Measurements from ENCODE around the gene CDKN3.

Gene CDKN3, protein sequence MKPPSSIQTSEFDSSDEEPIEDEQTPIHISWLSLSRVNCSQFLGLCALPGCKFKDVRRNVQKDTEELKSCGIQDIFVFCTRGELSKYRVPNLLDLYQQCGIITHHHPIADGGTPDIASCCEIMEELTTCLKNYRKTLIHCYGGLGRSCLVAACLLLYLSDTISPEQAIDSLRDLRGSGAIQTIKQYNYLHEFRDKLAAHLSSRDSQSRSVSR

DNA sequence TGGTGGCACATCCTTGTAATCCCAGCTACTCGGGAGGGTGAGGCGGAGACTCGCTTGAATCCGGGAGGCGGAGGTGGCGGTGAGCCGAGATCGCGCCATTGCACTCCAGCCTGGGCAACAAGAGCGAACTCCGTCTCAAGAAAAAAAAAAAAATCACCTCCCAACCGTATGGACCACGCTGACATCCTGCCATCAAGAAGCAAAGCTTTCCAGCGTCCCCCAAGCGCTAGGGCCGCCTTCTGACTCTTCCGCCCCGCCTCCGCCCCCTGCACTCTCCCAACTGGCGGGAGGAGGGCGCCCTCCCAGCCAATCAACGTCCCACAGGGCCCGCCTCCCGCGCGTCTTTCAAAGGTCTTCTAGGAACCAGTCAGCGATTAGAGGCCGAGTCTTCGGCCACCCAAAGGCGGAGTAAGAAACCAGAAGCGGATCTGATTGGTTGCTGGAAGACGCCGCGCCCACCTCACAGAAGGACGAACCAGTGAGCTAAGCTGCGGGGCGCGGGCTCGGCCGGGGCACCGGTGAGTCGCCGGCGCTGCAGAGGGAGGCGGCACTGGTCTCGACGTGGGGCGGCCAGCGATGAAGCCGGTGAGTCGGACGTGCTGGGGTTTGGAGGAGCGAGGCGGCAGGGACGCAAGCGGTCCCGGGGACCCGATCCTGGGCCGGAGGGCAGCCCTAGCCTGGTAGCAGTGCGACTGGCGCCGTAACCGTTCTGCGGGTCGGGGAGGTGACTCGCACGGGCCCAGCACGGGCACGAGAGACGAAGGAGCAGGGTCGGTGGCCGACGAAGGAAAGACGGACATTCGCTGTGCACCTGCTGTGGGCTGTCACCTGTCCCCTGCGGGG is at the start of gene CDKN3:
CDKN3 (plus strand) TSS at position 515 of the 843 bp plus-strand sequence; CDS start at position 577, 62 bp downstream.
- peak; percentile 93 for DNase-seq (ENCODE audit: extremely low spot score, insufficient read length, low read depth)
- FAIRE-seq: peak; percentile 99

DNA sequence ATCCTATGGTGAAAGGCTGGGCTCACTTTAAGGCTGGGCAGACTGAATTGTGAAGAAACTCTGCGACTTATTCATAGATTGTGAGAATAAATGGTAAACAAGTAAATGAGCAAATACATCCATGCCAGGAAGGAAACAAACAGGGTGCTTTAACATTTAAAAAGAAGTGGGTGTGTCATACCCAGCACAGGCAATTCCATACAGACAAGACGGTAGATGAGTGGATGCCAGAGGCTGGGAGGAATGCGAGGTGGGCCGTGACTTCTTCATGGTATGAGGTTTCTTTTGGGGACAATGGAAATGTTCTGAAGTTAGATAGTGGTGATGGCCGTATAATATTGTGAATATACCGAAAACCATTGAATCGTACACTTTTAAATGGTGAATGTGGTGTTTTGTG is 49.8 kb upstream of the CDKN3 start:
- no peak for FAIRE-seq

DNA sequence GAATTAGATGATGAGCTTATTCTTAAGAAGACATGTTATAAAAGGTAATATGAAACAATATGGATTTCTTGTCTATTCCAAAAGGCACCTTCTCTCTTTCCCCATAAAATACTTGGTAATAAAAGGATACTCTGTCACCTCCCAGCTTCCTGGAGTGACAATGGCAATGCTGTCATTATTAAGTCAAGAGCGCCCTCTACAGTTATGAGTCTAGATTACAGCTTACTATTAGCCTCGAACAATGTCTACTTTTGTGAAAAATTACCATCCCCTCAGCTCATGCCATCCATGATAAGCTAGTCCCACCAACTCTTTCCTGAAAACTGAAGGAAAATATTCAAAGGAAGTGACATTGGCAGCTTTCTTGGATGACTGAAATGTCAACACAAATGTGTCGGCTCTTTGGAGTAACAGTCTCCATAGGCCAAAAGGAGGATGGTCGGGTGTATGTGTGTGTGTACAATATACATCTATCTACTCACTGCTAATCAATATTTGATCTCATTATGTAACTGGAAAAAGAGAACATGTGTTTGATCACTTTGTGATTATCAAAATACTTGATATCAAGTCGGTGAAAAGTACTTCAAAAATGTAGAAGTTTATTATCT is 48.7 kb upstream of the CDKN3 start:
- FAIRE-seq (peak; percentile 61), DNase-seq (ENCODE audit: extremely low spot score, insufficient read length, low read depth) (peak; percentile 26)

More for the DNA sequence above, 49.8 kb upstream of the CDKN3 start:
- DNase-seq (ENCODE audit: extremely low spot score, insufficient read length, low read depth): no peak

DNA sequence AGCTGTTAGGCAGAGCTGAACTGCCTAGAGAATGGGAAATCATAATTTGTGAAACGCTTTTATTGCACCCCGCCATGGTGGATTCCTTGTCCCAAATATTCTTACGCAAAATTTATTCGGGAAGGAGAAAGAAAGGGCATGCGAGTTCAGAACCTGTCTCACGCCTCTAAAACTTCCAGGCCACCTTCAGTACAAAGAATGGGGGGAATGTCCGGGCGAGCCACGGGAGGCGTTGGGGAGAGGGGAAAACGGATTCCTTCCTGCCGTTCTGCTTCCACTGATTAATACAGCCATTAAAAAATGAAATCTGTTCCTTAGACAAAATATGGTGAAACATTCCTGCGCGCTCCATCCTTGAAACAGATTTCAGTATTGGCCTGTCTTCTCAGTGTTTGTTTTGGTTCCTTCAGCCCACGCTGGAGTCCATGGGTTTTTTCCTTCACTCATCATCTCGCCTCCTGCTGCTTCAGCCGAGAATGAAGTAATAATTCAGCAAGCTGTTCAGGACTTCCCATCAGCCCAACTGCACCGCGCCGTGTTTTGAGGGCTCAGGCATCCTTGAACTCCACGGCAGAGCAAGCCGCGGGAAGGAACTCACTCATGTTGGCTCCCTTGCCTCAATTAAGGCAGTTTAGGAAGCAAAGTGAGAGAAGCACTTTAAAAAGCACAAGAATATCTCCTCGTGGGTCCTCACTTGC is 47.7 kb upstream of the CDKN3 start:
- FAIRE-seq: no peak
- no peak for DNase-seq (ENCODE audit: extremely low spot score, insufficient read length, low read depth)

DNA sequence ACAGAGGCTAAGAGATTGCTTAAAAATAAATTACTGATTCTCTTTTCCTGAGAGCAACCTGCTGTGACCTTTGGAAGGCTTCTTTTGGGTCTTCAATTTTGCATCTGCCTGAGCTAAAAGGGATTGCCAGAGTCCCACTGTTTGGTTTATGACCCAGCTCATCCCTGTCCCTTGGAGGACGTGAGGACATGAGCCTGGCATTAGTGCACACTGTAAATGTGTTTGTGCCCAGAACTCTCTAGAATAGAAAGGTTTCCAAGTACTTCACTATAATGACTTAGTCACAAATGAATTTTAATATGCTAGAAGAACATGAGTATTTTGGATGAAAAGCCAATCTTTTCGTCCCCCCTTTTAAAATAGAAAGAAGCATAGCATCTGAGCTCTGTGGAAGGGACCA is 47.1 kb upstream of the CDKN3 start:
- DNase-seq (ENCODE audit: extremely low spot score, insufficient read length, low read depth) (no peak), FAIRE-seq (no peak)

DNA sequence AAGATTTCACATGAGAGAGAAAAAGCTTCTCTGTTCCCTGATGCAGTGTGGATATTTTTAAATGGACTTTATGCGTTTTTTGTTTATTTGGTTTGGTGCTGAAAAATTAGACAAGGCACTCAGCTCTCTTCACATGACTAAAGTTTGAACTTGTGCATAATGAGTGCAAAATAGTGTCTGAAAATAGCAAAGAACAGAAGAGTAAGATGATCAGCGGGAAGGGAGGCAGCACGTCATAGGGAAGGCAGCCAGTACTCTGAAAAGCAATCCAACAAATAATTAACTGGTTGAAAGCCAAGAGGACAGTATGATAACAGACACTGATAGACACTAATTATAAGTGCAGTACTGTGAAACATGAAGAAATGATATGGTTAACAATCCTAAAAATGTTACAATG is 46.6 kb upstream of the CDKN3 start:
- no peak for FAIRE-seq
- DNase-seq (ENCODE audit: extremely low spot score, insufficient read length, low read depth): no peak

DNA sequence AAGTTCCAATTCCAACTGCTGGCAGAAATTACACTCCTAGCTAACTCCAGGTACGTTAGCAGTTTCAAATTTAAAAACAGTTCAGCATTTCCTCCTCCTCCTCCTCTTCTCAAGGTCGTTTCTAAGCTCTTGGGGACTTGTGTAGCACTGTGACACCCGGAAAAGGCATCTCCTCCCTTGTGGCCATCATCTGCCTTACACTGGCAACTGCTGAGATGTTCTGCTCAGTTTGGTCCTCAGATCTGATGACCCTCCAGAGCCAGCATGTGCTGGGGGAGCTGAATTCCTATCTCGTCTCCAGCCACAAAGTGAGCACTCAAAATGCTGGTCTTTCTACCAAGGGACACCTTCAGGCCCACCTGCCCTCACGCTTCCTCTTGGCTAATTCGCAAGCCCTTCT is 43.5 kb upstream of the CDKN3 start:
- no peak for FAIRE-seq
- DNase-seq (ENCODE audit: extremely low spot score, insufficient read length, low read depth): no peak

DNA sequence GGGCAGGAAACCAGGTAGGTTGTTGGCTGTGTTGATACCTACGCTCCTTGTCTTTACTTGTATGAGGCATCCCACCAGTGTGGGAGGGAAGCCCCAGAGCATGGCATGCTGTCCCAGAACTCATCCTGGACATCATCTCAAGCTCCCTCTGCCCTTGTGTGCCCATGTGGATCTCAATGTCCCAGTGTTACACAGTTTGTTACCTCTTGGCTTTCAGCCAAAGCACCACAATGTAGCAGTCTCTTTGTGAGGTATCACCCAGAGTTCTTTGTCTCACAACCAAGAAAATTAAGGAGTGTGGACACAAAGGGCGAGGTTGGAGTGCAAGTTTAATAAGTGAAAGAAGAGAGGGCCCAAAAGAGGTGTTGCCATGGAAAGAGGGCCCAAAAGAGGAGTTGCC is 43.1 kb upstream of the CDKN3 start:
- no peak for FAIRE-seq

DNA sequence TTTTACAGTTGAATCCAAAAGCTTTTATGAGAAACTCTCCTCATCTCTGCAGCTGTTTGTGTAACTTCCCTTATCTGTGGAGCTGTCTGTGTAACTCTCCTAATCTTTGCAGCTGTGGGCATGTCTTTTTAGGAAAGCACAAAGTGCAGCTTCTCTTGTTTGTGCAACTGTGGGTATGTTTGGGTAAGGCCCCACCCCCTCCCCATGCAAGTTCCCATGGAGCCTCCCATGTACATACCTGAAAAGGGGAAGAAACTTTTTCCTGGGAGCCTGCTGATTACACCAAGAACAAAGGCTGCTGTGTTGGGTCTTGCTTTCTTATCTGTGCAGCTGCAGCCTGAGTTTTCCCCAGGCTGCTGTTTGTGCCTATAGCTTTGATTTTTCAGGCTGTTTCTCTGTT is 42.7 kb upstream of the CDKN3 start:
- DNase-seq (ENCODE audit: extremely low spot score, insufficient read length, low read depth) (no peak), FAIRE-seq (no peak)

More for the DNA sequence above, 43.1 kb upstream of the CDKN3 start:
- no peak for DNase-seq (ENCODE audit: extremely low spot score, insufficient read length, low read depth)

DNA sequence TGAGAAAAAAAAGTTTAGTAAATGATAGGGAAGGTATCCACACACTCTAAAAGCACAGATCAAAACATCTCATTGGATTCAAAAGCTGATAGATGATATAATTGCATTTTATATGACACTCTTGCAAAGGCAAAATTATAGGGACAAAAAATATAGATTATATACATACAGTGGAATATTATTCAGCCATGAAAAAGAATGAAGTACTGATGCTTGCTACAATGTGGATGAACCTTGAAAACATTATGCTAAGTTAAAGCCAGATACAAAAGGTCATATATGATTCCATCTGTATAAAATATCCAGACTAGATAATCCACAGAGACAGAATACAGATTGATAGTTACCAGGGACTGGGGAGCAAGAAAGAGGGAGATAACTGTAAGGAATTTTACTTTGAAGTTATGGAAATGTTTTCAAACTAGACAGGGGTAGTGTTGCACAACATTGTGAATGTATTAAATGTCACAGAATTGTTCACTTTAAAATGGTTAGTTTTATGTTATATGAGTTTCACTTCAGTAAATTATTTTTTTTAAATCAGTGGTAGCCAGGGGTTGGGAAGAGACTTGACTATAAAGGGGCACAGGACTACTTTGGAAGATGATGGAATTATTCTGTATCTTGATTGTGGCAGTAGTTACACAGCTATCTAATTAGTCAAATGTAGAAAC is 41.7 kb upstream of the CDKN3 start:
- FAIRE-seq: no peak
- no peak for DNase-seq (ENCODE audit: extremely low spot score, insufficient read length, low read depth)

DNA sequence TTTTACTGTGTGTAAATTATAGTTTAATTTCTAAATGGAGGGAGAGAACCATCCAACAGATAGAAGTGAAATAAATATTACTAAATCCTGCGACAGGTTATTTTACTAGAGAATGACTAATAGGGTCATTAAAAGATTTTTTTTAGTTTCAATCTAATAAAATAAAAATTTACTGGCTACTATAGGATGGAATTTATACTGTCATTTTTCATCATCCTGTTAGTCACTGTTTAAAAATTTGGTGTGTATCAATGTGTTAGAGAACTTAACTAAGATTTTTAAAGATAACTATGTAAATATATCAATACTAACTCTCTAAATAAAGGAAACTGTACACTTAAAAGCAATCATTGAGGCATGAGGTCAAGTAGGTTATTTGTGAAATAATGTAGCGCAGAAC is 41.1 kb upstream of the CDKN3 start:
- DNase-seq (ENCODE audit: extremely low spot score, insufficient read length, low read depth) (no peak), FAIRE-seq (no peak)

DNA sequence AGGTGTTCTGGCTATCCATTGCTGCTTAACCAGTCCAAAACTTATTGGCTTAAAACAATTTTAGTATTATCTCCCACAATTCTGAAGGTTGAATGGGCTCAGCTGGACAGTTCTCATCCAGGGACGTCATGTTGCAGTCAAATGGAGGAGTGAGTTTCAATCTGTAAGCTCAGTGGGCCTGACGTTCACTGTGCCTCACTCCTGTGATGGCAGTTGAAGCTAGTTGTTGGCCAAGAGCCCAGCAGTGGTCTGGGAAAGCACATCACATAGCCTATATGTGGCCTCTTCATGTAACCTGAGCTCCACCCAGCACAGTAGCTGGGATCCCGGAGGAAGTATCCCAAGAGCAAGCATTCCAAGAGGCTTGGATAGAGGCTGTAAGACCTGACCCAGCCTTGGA is 40.6 kb upstream of the CDKN3 start:
- no peak for FAIRE-seq
- no peak for DNase-seq (ENCODE audit: extremely low spot score, insufficient read length, low read depth)

DNA sequence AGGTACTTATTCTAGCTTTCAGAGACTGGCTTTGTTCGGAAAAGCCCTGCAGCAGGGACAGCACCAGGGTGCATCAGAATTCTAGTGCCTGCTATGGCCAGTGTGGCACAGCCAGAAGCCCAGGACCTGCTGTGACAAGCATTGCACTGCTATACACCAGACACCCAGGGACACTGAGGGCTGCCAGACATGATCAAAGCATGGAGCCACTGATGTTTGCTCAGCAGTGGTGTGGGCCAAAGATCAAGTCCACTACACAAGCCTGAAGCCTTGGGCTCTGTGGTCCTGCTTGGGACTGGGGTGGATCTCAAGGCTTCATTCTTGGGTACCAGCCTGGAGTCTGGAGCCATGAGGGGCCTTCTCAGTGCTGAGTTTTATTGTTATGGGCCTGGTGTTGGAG is 36.1 kb upstream of the CDKN3 start:
- DNase-seq (ENCODE audit: extremely low spot score, insufficient read length, low read depth) (no peak), FAIRE-seq (no peak)

DNA sequence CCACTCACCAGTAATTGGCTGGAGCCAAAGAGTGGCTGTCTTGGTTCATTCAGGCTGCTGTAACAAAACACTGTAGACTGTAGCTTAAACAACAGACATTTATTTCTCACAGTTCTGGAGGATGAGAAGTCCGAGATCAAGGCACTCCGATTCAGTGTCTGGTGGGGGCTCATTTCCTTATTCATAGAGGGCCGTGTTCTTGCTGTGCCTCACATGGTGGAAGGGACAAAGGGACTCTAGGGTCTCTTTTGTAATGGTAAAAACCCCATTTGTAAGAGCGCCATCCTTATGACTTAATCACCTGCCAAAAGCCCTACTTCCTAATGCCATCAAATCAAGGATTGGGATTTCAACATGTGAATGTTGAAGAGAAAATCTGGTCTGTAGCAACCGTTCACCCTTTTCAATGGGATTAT is 34.7 kb upstream of the CDKN3 start:
- DNase-seq (ENCODE audit: extremely low spot score, insufficient read length, low read depth): no peak

DNA sequence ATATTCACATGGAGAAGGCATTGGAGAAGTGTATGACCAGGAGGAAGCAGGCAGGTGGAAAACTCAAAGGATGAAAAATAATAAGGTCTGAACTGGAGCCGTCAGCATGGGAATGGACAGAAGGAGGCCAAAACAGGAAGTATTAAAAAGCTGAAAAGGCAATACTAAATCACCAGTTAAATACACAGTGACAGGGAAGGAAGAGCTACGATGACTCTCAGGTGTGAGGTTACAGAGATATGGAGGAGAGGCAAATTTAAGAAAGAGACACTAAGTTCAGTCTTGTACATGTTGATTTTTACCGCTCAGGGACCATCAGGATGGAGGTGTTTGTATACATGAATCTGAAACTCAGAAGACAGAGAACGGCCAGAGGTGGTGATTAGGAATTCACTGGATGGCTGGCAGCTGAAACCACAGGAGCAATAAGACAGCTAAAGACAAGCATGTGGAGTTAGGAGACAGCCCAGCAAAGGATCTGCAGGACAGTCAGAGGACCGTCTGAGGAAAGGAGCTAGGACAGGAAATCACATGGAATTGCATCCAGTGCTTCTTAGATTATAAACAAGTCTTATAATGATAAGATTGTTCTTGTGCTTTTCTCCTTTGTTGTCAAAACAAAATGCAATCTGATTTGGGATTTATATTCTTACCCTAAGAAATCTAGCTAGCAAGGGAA is 33.9 kb upstream of the CDKN3 start:
- no peak for FAIRE-seq
- DNase-seq (ENCODE audit: extremely low spot score, insufficient read length, low read depth): no peak

More for the DNA sequence above, 34.7 kb upstream of the CDKN3 start:
- no peak for FAIRE-seq

DNA sequence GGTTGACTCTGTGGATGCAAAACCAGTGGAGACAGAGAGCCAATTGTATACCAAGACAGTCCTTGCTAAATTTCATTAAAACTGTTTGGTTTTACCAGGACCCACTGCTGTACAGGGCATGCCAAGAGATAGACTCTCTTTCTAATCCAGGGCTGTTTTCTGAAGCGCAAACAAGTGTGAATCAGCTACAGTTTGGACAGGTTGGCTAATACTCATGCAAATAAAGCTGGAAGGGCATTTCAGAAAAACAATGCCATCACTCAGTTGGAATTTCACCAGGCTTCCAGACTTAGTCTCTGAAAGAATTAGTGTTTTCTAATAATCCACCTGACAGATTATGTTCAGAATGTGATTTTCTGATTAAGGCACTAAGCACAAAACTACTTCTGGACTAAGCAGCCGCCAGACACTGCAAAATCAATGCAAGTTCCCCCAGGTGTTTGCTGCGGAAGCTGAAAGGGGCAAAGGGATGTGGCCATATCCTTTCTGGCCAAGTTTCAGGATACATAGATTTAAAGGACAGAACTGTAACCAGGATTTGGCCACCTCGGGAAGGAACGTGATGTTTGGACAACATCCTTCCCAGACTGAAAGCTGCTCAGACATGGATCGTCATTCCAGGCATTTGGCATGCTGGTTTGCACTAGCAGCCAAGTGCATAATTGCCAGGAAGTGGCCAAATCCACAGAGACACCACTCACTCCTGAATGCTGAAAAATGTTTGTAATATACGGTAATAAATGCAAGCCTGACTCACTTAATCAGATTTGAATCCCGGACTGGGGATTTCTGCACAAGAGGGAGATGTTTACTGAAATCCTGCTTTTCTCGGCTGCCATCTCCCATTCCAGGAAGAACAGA is 32.0 kb upstream of the CDKN3 start:
- DNase-seq (ENCODE audit: extremely low spot score, insufficient read length, low read depth) (no peak), FAIRE-seq (no peak)

DNA sequence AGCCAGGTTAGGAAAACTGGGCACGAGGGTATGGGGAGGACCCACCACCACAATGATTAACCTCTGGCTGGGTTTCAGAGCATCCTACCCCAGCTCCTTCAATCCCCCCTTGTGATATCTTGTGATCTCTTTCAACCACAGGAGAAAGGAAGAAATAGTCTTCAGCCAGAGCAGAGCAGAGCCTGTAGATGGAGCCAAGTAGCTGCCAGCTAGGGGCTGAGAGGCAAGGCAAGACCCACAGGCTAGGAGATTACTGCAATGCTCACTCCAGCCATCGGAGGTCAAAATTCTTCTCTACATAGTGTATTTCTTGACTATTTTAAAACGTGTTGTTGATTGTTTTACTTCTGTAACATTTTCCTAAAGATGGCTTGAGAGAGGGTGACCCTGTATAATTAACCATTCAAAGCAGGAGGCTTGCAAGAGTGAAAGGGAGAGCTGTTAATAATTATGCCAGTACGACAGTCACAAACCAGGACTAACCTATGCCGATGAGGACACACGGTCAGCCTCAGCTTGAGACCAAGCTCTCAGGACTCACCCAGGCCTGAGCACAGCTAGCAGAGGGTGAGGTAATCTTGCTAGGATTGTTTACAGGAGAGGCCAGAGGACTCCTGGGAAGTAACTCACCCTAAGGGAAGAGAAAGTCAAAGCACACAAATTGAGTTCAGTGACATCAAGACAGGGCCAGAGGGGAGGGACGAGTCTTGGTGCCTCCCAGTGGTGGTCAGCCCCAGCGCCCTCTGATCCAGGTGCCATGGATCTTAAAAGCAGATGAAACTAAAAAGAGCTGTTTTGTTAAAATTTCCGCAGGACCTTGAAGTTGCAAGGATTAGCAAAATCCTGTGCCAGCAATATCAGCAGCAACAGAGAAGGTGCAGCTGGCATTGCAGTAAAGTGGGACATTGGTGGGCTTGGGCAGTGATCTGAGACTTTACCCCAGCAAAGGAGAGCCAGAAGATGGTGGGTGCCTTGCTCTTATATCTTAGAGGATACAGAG is 29.8 kb upstream of the CDKN3 start:
- DNase-seq (ENCODE audit: extremely low spot score, insufficient read length, low read depth) (no peak), FAIRE-seq (no peak)
